Endothelial cell of umbilical vein (primary cell): Measurements from ENCODE around the gene OCA2. TPM values are rescaled to one million over a fixed set of nuclear protein-coding genes. Genes with fewer than 3 reads are reported as not detected.

Experiments
- BruUV-seq: library from RNA; stranded (reverse); fragments of 400-500 nt; replicated peaks from 2 replicates; lab custom pipeline; 2021; lab: Mats Ljungman, UMichigan
- CTCF ChIA-PET: fragments of 300-600, 350-600 bp; sonication (Branson Sonifier 250); formaldehyde crosslinking; loops from one replicate; lab custom pipeline; 2021; ENCODE audit warnings: antibody characterized with exemption, inconsistent platforms; lab: Charles Lee
- POLR2A ChIA-PET: fragments of 300-600, 350-600 bp; sonication (Branson Sonifier 250); formaldehyde crosslinking; loops from one replicate; lab custom pipeline; 2021; ENCODE audit warnings: antibody characterized with exemption, inconsistent platforms; lab: Charles Lee
- DNase-seq: peaks from one replicate; pipeline ENCODE4 v3.0.0-alpha.2; 2011; ENCODE audit warnings: low read depth, low spot score
- FAIRE-seq: peaks from 2 replicates; lab custom pipeline; 2011; peaks lifted over from hg19 to GRCh38; lab: Jason Lieb, UNC
- H2AFZ ChIP-seq: 2 replicates; pipeline ENCODE4 v1.6.0; 2012; ENCODE audit warnings: low read depth, low read length, control low read depth, inconsistent platforms
- H3K27ac ChIP-seq: 2 replicates; pipeline ENCODE4 v1.5.1; 2011; ENCODE audit warnings: low read depth, mild to moderate bottlenecking, control low read depth, low read length, moderate library complexity; ENCODE audit not compliant: insufficient read depth
- H3K27me3 ChIP-seq, 2 experiments: 2 replicates each; pipeline versions ENCODE4 v1.6.0 to v1.6.1; 2011; ENCODE audit warnings: low read length in 2 of 2, mixed read lengths in 1 of 2; ENCODE audit not compliant: control insufficient read depth in 2 of 2, insufficient read depth in 2 of 2
- H3K36me3 ChIP-seq, 2 experiments: 2 replicates in 1 of 2; 3 replicates in 1 of 2; pipeline ENCODE4 v1.5.1; 2011; ENCODE audit warnings: low read length in 2 of 2, mild to moderate bottlenecking in 1 of 2, moderate library complexity in 1 of 2; ENCODE audit not compliant: control insufficient read depth in 2 of 2, insufficient read depth in 2 of 2; ENCODE audit errors: extremely low read depth in 1 of 2
- H3K4me1 ChIP-seq: 3 replicates; pipeline ENCODE4 v1.5.1; 2011; ENCODE audit warnings: mild to moderate bottlenecking, low read length; ENCODE audit not compliant: control insufficient read depth, insufficient read depth; ENCODE audit errors: extremely low read depth
- H3K4me2 ChIP-seq: 2 replicates; pipeline ENCODE4 v1.6.1; 2011; ENCODE audit warnings: low read length, control low read depth, mixed read lengths; ENCODE audit not compliant: insufficient read depth
- H3K4me3 ChIP-seq, 3 experiments: fragments of 200-600 bp in 1 of 3; sonication (generic), shearing (Covaris generic) in 1 of 3; replicated peaks in 1 of 3; 2 replicates each; pipeline ENCODE4 v1.5.1; 2011 to 2016; ENCODE audit warnings: control low read depth in 3 of 3, low read length in 3 of 3, mild to moderate bottlenecking in 2 of 3, inconsistent platforms in 1 of 3, low read depth in 1 of 3, moderate library complexity in 1 of 3; ENCODE audit not compliant: insufficient read depth in 1 of 3
- H3K79me2 ChIP-seq: 2 replicates; pipeline ENCODE4 v1.6.0; 2012; ENCODE audit warnings: low read length, inconsistent platforms; ENCODE audit not compliant: control insufficient read depth, insufficient read depth
- H3K9ac ChIP-seq: replicated peaks from 2 replicates; pipeline ENCODE3; 2011; ENCODE audit warnings: low read length, control low read depth; ENCODE audit not compliant: insufficient read depth; ENCODE audit errors: extremely low read depth
- H3K9me1 ChIP-seq: replicated peaks from 3 replicates; pipeline ENCODE4 v1.6.0; 2011; ENCODE audit warnings: mild to moderate bottlenecking, low read length; ENCODE audit not compliant: control insufficient read depth, insufficient read depth; ENCODE audit errors: extremely low read depth
- H3K9me3 ChIP-seq: replicated peaks from 2 replicates; pipeline ENCODE4 v1.5.1; 2012; ENCODE audit warnings: low read length, inconsistent platforms; ENCODE audit not compliant: control insufficient read depth, insufficient read depth
- H4K20me1 ChIP-seq: replicated peaks from 2 replicates; pipeline ENCODE3; 2011; ENCODE audit warnings: mild to moderate bottlenecking, low read length; ENCODE audit not compliant: control insufficient read depth, insufficient read depth; ENCODE audit errors: extremely low read depth
- CTCF ChIP-seq, 2 donors: IDR thresholded peaks; 1 replicate in 1 of 2; 2 replicates in 1 of 2; pipeline ENCODE4 v1.5.1; 2011; ENCODE audit warnings: low read length in 2 of 2, mild to moderate bottlenecking in 2 of 2, moderate library complexity in 2 of 2, control low read depth in 1 of 2, inconsistent platforms in 1 of 2, low read depth in 1 of 2; ENCODE audit not compliant: insufficient read depth in 1 of 2; ENCODE audit errors: extremely low read depth in 1 of 2
- EZH2 ChIP-seq: IDR thresholded peaks from 2 replicates; pipeline ENCODE4 v1.6.1; 2012; ENCODE audit warnings: borderline replicate concordance, low read depth, mild to moderate bottlenecking, moderate library complexity, low read length, inconsistent platforms; ENCODE audit not compliant: severe bottlenecking
- FOS ChIP-seq: IDR thresholded peaks from 2 replicates; pipeline ENCODE4 v1.6.1; 2011; ENCODE audit warnings: mild to moderate bottlenecking, low read length, moderate library complexity, borderline replicate concordance; ENCODE audit not compliant: insufficient read depth
- GATA2 ChIP-seq: IDR thresholded peaks from 2 replicates; pipeline ENCODE4 v1.7.0; 2011; ENCODE audit warnings: low read depth, mild to moderate bottlenecking, moderate library complexity, mixed read lengths, low read length; ENCODE audit not compliant: insufficient read length, insufficient read depth
- JUN ChIP-seq: IDR thresholded peaks from 2 replicates; pipeline ENCODE4 v1.6.1; 2011; ENCODE audit warnings: borderline replicate concordance, low read depth; ENCODE audit not compliant: insufficient read length, insufficient read depth
- MYC ChIP-seq: IDR thresholded peaks from one replicate; pipeline ENCODE4 v1.6.1; 2011; ENCODE audit warnings: mild to moderate bottlenecking, low read depth, low read length
- POLR2A ChIP-seq: IDR thresholded peaks from 2 replicates; pipeline ENCODE4 v1.6.1; 2012; ENCODE audit warnings: low read depth, mild to moderate bottlenecking, control low read depth, low read length
- POLR2AphosphoS5 ChIP-seq: IDR thresholded peaks from 2 replicates; pipeline ENCODE4 v1.6.1; 2012; ENCODE audit warnings: low read depth, mild to moderate bottlenecking, control low read depth, low read length, moderate library complexity; ENCODE audit not compliant: insufficient read depth
- dilution Hi-C: fragments of 300-500 bp; cut with MboI; formaldehyde crosslinking; loops from one replicate; pipeline ENCODE4 v1.15.0; 2019; ENCODE audit warnings: low sequenced_read_pairs; ENCODE audit not compliant: extremely low pct_ligation_motif_present
- intact Hi-C: fragments of 100-400 bp; cut with micrococcal nuclease; formaldehyde crosslinking; loops from one replicate; pipeline ENCODE4 v1.10.0; 2022
- polyA plus RNA-seq, 4 experiments: library from polyadenylated mRNA; depleted of rRNA in 3 of 4; stranded (reverse) in 3 of 4; unstranded in 1 of 4; fragments of >200 nt; gene quantifications; 2 replicates each; pipeline versions ENCODE4 v1.2.1 to v1.2.3, GENCODE V29; 2011 to 2012; ENCODE audit warnings: missing spikeins in 1 of 4
- total RNA-seq: library from RNA; stranded (reverse); gene quantifications from 2 replicates; pipeline ENCODE4 v1.2.3, GENCODE V29; 2021
- TF ChIP-seq, protein P1 (sequence below): IDR thresholded peaks from 2 replicates; pipeline ENCODE4 v1.6.1; 2011; ENCODE audit not compliant: insufficient read depth, insufficient read length

Gene OCA2
- total and polyA plus RNA-seq, 2 donors (not counting 3 experiments of a cell fraction or from before 2014, with no cell fraction given) = not detected

DNA sequence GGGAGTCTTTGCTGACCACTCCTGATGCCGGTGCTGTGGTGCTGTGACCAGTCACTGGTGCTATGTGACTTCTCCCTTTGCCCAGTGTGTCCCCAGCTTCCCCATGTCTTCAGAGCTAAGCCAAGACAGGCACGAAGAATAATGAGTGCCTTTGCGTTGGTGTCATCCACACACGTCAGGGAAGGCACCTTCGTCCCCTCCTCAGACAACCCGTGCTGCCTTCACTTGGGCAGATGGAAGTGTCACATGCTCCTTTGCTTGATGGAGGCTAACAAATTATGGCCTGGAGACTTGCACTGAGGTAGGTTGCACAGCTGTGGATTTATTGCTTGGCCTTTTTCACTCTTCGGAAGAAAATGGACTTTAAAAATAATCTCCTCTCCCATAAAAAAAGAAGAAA lies 291.8 kb downstream of the OCA2 start:
- Histone ChIP-seq H3K4me2 (no peak overlapping the region), H3K9ac (no peak overlapping the region), H2AFZ (no peak overlapping the region), H3K9me1 (no peaks in the 10 kb centered on the region), H3K27me3 (no peaks in the 10 kb centered on the region), H3K9me3 (peaks cover 2% of the 10 kb centered on the region), H3K36me3 (no peaks in the 10 kb centered on the region), H3K27ac (no peak overlapping the region), H3K79me2 (no peaks in the 10 kb centered on the region), H3K4me1 (no peaks in the 10 kb centered on the region), H4K20me1 (no peaks in the 10 kb centered on the region), H3K4me3 (no peak overlapping the region)
- no TSS peak for BruUV-seq
- ChIA-PET POLR2A (no interaction called here), CTCF (no interaction called here)
- TF ChIP-seq MYC (no peak), EZH2 (no peak), JUN (no peak), POLR2AphosphoS5 (no peak), CTCF (IDR thresholded peaks at IDR 0.05; ENCODE audit: extremely low read depth in 1 of 2, insufficient read depth in 1 of 2, low read depth in 1 of 2, low read length in 2 of 2) (no peak), POLR2A (no peak), FOS (no peak), GATA2 (no peak)
- TF ChIP-seq, protein P1, sequence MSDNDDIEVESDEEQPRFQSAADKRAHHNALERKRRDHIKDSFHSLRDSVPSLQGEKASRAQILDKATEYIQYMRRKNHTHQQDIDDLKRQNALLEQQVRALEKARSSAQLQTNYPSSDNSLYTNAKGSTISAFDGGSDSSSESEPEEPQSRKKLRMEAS = no peak
- dilution Hi-C loops (no loop called here), intact Hi-C loops (no loop called here)
- FAIRE-seq (no peak), DNase-seq (no peak)
